Loucy (cell line): ENCODE results near the gene COL27A1.

ENCODE experiments used
- CTCF ChIP-seq: fragments of 200-600 bp; sonication (generic); conservative IDR thresholded peaks from 2 replicates; pipeline ENCODE4 v1.5.1; 2014; ENCODE audit warnings: mild to moderate bottlenecking, antibody characterized with exemption, low read length
- EZH2phosphoT487 ChIP-seq: fragments of 200-600 bp; IDR thresholded peaks from 2 replicates; pipeline ENCODE4 v1.6.1; 2018; ENCODE audit warnings: antibody characterized with exemption, mild to moderate bottlenecking, moderate library complexity, borderline replicate concordance

DNA sequence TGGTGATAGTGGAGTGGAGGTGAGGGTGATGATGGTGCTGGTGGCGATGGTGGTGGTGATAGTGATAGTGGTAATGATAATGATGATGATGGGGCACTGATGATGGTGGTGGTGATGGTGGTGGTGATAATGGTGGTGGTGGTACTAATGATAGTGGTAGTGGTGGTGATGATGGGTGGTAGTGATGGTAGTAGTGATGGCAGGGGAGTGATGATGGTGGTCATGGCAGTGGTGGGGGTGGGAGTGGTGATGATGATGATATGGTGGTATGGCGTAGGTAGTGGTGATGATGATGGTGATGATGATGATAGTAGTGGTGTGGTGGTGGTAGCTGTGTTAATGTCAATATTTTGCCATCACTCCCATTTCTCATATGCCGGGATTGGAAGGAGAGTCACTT lies 123.0 kb downstream of the COL27A1 start:
- TF ChIP-seq CTCF (no peak), EZH2phosphoT487 (no peak)
